Measurements from ENCODE around the gene CACNB2.

- TF ChIP-seq, protein P1, sequence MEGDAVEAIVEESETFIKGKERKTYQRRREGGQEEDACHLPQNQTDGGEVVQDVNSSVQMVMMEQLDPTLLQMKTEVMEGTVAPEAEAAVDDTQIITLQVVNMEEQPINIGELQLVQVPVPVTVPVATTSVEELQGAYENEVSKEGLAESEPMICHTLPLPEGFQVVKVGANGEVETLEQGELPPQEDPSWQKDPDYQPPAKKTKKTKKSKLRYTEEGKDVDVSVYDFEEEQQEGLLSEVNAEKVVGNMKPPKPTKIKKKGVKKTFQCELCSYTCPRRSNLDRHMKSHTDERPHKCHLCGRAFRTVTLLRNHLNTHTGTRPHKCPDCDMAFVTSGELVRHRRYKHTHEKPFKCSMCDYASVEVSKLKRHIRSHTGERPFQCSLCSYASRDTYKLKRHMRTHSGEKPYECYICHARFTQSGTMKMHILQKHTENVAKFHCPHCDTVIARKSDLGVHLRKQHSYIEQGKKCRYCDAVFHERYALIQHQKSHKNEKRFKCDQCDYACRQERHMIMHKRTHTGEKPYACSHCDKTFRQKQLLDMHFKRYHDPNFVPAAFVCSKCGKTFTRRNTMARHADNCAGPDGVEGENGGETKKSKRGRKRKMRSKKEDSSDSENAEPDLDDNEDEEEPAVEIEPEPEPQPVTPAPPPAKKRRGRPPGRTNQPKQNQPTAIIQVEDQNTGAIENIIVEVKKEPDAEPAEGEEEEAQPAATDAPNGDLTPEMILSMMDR (IDR thresholded peaks at IDR 0.05; ENCODE audit: low read depth, low read length), result no peak
- no peak for TF ChIP-seq MYC (IDR thresholded peaks at IDR 0.05; ENCODE audit: low read depth, low read length)
- TF ChIP-seq POLR2A (IDR thresholded peaks at IDR 0.05; ENCODE audit: extremely low read depth, insufficient read length), result no peak
Observed at GRCh38 chr10:18204039-18204835, 64.0 kb downstream of the CACNB2 start.

Data from NB4 (cell line).